Thyroid gland (tissue), 4 donors: ENCODE results near the gene KPNA5. TPM values are rescaled to one million over a fixed set of nuclear protein-coding genes. Genes with fewer than 3 reads are reported as not detected.

Experiments
- DNase-seq, 2 donors: peaks; one replicate each; pipeline ENCODE4 v3.0.0-alpha.2; 2019
- H3K27ac ChIP-seq, 3 donors: fragments of 200-600 bp; sonication (generic); 1 replicate in 2 of 3; 2 replicates in 1 of 3; pipeline ENCODE4 v1.5.1; 2016 to 2019; ENCODE audit warnings: mild to moderate bottlenecking in 1 of 3, moderate library complexity in 1 of 3
- H3K27me3 ChIP-seq: fragments of 200-600 bp; sonication (generic); one replicate; pipeline ENCODE4 v1.5.1; 2019
- H3K36me3 ChIP-seq, 2 donors: fragments of 200-600 bp; sonication (generic); one replicate each; pipeline ENCODE4 v1.5.1; 2016 to 2019
- H3K4me1 ChIP-seq, 2 donors: fragments of 200-600 bp; sonication (generic); one replicate each; pipeline ENCODE4 v1.5.1; 2017 to 2019
- H3K4me3 ChIP-seq, 3 donors: fragments of 200-600 bp; sonication (generic); replicated peaks in 1 of 3; 1 replicate in 2 of 3; 2 replicates in 1 of 3; pipeline ENCODE4 v1.5.1; 2016; ENCODE audit warnings: mild to moderate bottlenecking in 1 of 3
- H3K9me3 ChIP-seq: fragments of 200-600 bp; sonication (generic); one replicate; pipeline ENCODE4 v1.5.1; 2017
- CTCF ChIP-seq, 6 experiments: fragments of 200-600 bp in 3 of 6; fragments of 450-650 bp in 3 of 6; sonication (generic) in 3 of 6; IDR thresholded peaks; one replicate each; pipeline ENCODE4 v1.5.1; 2016 to 2019; ENCODE audit warnings: antibody characterized with exemption in 6 of 6, mild to moderate bottlenecking in 2 of 6, inconsistent platforms in 1 of 6, moderate library complexity in 1 of 6
- POLR2A ChIP-seq, 2 donors: fragments of 450-650 bp; IDR thresholded peaks; one replicate each; pipeline ENCODE4 v1.6.1; 2017; ENCODE audit warnings: antibody characterized with exemption in 2 of 2, mild to moderate bottlenecking in 2 of 2, moderate library complexity in 1 of 2
- WGBS, 2 donors: methylation state at CpG; one replicate each; pipeline ENCODE4 v1.1.5; 2017; 5-methylcytosine and 5-hydroxymethylcytosine counted together
- intact Hi-C: fragments of 100-400 bp; cut with DNase I; formaldehyde crosslinking; loops from one replicate; pipeline ENCODE4 v1.15.1; 2023
- total RNA-seq, 4 donors: library from RNA; depleted of rRNA; stranded (reverse); fragments of >200 nt; gene quantifications; one replicate each; pipeline ENCODE4 v1.2.3, GENCODE V29; 2016

KPNA5 gene
- total RNA-seq, 4 donors from 2014 or later = 17.7 to 26.1 (median 22.4) TPM

DNA sequence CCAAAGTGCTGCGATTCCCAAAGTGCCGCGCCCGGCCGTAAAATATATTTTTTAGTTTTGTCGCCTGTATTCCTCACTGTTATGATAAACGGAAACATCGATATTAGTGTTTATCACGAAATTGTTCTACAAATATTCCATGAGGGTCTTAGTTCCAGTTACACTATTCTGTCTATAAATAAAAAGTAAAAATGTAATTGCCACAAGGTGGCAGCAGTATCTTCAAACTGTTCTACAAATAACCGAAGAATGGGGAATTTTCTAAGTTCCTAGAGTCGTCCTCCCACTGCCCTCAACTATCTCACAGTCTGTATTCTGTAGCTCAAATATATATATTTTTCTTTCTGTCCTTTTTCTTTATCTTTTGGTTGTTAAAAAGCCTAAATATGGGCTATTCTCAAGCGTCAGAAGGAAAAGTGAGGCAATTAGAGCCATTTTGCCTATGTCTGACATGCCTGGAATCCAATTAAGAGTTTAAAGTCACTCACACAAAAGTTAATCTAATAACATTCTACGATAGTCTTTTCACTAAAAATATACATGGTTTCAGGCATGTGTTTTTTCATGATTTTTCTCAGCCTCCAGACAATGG, 98.7 kb downstream of the KPNA5 start:
- 18 to 27% methylated on average over 13 of the region's 13 CpGs for WGBS, 2 donors
- Histone ChIP-seq H3K27me3 (no peaks in the 10 kb centered on the region), H3K4me1 (no peaks in the 10 kb centered on the region), H3K36me3 (no peaks in the 10 kb centered on the region), H3K4me3 (no peak overlapping the region), H3K27ac (no peak overlapping the region), H3K9me3 (no peaks in the 10 kb centered on the region)
- intact Hi-C loops = no loop called here
- DNase-seq = no peak
- TF ChIP-seq CTCF (IDR thresholded peaks at IDR 0.05) (peak in 3 of 6 experiments; percentile 27 to 47 (median 37)), POLR2A (IDR thresholded peaks at IDR 0.05) (no peak)

DNA sequence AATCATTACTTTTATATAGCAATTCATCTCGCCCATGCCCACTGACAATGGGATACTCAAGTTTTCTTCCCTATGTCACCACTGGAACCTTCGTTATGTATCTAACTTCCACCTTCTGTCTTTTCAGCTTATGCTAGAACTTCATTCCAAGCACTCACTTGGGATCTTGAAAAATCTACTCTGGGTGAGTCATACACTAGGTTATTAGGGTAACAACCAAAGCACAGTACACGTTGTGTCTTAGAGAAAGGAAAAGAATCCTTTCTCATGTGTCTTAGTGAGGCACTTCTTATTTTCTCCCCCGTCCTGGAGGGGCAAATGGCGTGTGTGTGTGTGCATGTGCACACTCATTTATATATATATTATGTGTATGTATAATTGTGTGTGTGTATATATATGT, 102.8 kb downstream of the KPNA5 start:
- H3K4me1 ChIP-seq = no peaks in the 10 kb centered on the region
- no peaks in the 10 kb centered on the region for H3K9me3 ChIP-seq
- TF ChIP-seq CTCF (IDR thresholded peaks at IDR 0.05) (no peak), POLR2A (IDR thresholded peaks at IDR 0.05) (no peak)
- no peaks in the 10 kb centered on the region for H3K27me3 ChIP-seq
- no peak overlapping the region for H3K27ac ChIP-seq
- no peak for DNase-seq
- 78 to 80% methylated on average over 5 of the region's 5 CpGs for WGBS, 2 donors
- H3K4me3 ChIP-seq = no peak overlapping the region
- intact Hi-C loops = no loop called here
- H3K36me3 ChIP-seq = no peaks in the 10 kb centered on the region

Other genes starting within 250 kb of the KPNA5 start
- 1 to 10 TPM; 1.3 to 2.9 (median 2.3) TPM for gene CALHM6, start 219.8 kb upstream of the KPNA5 start, total RNA-seq
- gene CALHM5, start 169.6 kb upstream of the KPNA5 start, total RNA-seq = 1 to 10 TPM in 1 of 4 donors, under 1 TPM in 3; 0.59 to 1.3 (median 0.69) TPM
- under 1 TPM in 2 of 4 donors, not detected in 2; 0.13 to 0.42 TPM for gene TRAPPC3L, start 135.5 kb upstream of the KPNA5 start, total RNA-seq
- gene CALHM4, start 127.5 kb upstream of the KPNA5 start, total RNA-seq = not detected
- gene RWDD1, start 109.7 kb upstream of the KPNA5 start, total RNA-seq = 10 to 100 TPM; 42.0 to 71.2 (median 48.5) TPM
- 1 to 10 TPM; 1.2 to 1.6 (median 1.4) TPM for gene RSPH4A, start 64.7 kb upstream of the KPNA5 start, total RNA-seq
- gene ZUP1, start 12.4 kb upstream of the KPNA5 start, total RNA-seq = 10 to 100 TPM; 11.4 to 17.3 (median 12.2) TPM
- gene FAM162B, start 84.5 kb downstream of the KPNA5 start, total RNA-seq = 10 to 100 TPM in 2 of 4 donors, 1 to 10 TPM in 2; 5.7 to 17.2 (median 12.7) TPM
- not detected for gene GPRC6A, start 147.9 kb downstream of the KPNA5 start, total RNA-seq
- not detected for gene RFX6, start 196.0 kb downstream of the KPNA5 start, total RNA-seq